Measurements from ENCODE around the gene RFK. TPM values are rescaled to one million over a fixed set of nuclear protein-coding genes. Genes with fewer than 3 reads are reported as not detected.
"Not testable (repeated sequence)": the region's sequence is repeated elsewhere in the genome, so short reads cannot be mapped to it uniquely, and the experiment has no call there.

RFK gene
- total and polyA plus RNA-seq, 2 experiments from 2014 or later: 32.0 to 46.6 TPM

- Histone ChIP-seq H3K27me3 (no peaks in the 10 kb centered on the region), H2AFZ (no peak overlapping the region), H3K4me2 (no peak overlapping the region), H3K27ac (no peak overlapping the region), H3K36me3 (replicated peaks; ENCODE audit: insufficient read depth, low read depth) (no peaks in the 10 kb centered on the region), H4K20me1 (ENCODE audit: insufficient read depth, poor library complexity, severe bottlenecking) (no peaks in the 10 kb centered on the region), H3K4me3 (no peak overlapping the region), H3K9me3 (ENCODE audit: low read depth) (no peaks in the 10 kb centered on the region), H3K4me1 (ENCODE audit: insufficient read depth) (peaks cover 16% of the 10 kb centered on the region), H3K9me2 (replicated peaks; ENCODE audit: insufficient read depth) (no peaks in the 10 kb centered on the region), H3K79me2 (no peaks in the 10 kb centered on the region)
- 8% methylated on average over 1 of the region's 1 CpG for WGBS (ENCODE audit: low lambda C conversion rate, missing lambda C conversion rate)
- TF ChIP-seq EZH2phosphoT487 (IDR thresholded peaks at IDR 0.05; ENCODE audit: low read depth, severe bottlenecking, unreplicated experiment): no peak
- no peak for TF ChIP-seq EZH2 (IDR thresholded peaks at IDR 0.05; ENCODE audit: borderline replicate concordance)
- TF ChIP-seq, protein P1, sequence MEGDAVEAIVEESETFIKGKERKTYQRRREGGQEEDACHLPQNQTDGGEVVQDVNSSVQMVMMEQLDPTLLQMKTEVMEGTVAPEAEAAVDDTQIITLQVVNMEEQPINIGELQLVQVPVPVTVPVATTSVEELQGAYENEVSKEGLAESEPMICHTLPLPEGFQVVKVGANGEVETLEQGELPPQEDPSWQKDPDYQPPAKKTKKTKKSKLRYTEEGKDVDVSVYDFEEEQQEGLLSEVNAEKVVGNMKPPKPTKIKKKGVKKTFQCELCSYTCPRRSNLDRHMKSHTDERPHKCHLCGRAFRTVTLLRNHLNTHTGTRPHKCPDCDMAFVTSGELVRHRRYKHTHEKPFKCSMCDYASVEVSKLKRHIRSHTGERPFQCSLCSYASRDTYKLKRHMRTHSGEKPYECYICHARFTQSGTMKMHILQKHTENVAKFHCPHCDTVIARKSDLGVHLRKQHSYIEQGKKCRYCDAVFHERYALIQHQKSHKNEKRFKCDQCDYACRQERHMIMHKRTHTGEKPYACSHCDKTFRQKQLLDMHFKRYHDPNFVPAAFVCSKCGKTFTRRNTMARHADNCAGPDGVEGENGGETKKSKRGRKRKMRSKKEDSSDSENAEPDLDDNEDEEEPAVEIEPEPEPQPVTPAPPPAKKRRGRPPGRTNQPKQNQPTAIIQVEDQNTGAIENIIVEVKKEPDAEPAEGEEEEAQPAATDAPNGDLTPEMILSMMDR (IDR thresholded peaks at IDR 0.05; ENCODE audit: poor library complexity): no peak
- peak; percentile 26 for DNase-seq (ENCODE audit: low spot score)
Measured at GRCh38 chr9:76365028-76365427, 29.2 kb downstream of the RFK start.

GRCh38 chr9:76363032-76363395 lies 31.2 kb downstream of the RFK start:
- Histone ChIP-seq H4K20me1 (ENCODE audit: insufficient read depth, poor library complexity, severe bottlenecking) (no peaks in the 10 kb centered on the region), H3K27me3 (no peaks in the 10 kb centered on the region), H3K4me3 (no peak overlapping the region), H3K79me2 (no peaks in the 10 kb centered on the region), H3K4me2 (no peak overlapping the region), H3K4me1 (ENCODE audit: insufficient read depth) (peaks cover 6% of the 10 kb centered on the region), H3K9me2 (replicated peaks; ENCODE audit: insufficient read depth) (no peaks in the 10 kb centered on the region), H3K36me3 (replicated peaks; ENCODE audit: insufficient read depth, low read depth) (no peaks in the 10 kb centered on the region), H2AFZ (no peak overlapping the region), H3K27ac (no peak overlapping the region), H3K9me3 (ENCODE audit: low read depth) (no peaks in the 10 kb centered on the region)
- TF ChIP-seq EZH2phosphoT487 (IDR thresholded peaks at IDR 0.05; ENCODE audit: low read depth, severe bottlenecking, unreplicated experiment): no peak
- TF ChIP-seq, protein P1 (IDR thresholded peaks at IDR 0.05; ENCODE audit: poor library complexity): no peak
- no peak for TF ChIP-seq EZH2 (IDR thresholded peaks at IDR 0.05; ENCODE audit: borderline replicate concordance)
- no peak for DNase-seq (ENCODE audit: low spot score)
- WGBS (ENCODE audit: low lambda C conversion rate, missing lambda C conversion rate): 72% methylated on average over 3 of the region's 3 CpGs

- H3K27ac ChIP-seq; H3K9me2 ChIP-seq (replicated peaks; ENCODE audit: insufficient read depth); H3K36me3 ChIP-seq (replicated peaks; ENCODE audit: insufficient read depth, low read depth); H3K4me3 ChIP-seq; H3K4me2 ChIP-seq; H2AFZ ChIP-seq; H3K79me2 ChIP-seq; DNase-seq (ENCODE audit: low spot score); H3K9me3 ChIP-seq (ENCODE audit: low read depth); H3K4me1 ChIP-seq (ENCODE audit: insufficient read depth); H4K20me1 ChIP-seq (ENCODE audit: insufficient read depth, poor library complexity, severe bottlenecking); H3K27me3 ChIP-seq: not testable (repeated sequence)
- WGBS (ENCODE audit: low lambda C conversion rate, missing lambda C conversion rate): 37% methylated on average over 16 of the region's 16 CpGs
Measured at GRCh38 chr9:76362332-76363031, 31.7 kb downstream of the RFK start.

GRCh38 chr9:76359766-76360165 lies 34.5 kb downstream of the RFK start:
- H2AFZ ChIP-seq: no peak overlapping the region
- no peaks in the 10 kb centered on the region for H3K9me2 ChIP-seq (replicated peaks; ENCODE audit: insufficient read depth)
- peaks cover 6% of the 10 kb centered on the region for H3K4me1 ChIP-seq (ENCODE audit: insufficient read depth)
- no peak overlapping the region for H3K27ac ChIP-seq
- H3K36me3 ChIP-seq (replicated peaks; ENCODE audit: insufficient read depth, low read depth): no peaks in the 10 kb centered on the region
- no peaks in the 10 kb centered on the region for H3K79me2 ChIP-seq
- H3K27me3 ChIP-seq: no peaks in the 10 kb centered on the region
- DNase-seq (ENCODE audit: low spot score): no peak
- no peak overlapping the region for H3K4me2 ChIP-seq
- TF ChIP-seq EZH2 (IDR thresholded peaks at IDR 0.05; ENCODE audit: borderline replicate concordance): no peak
- no peak for TF ChIP-seq EZH2phosphoT487 (IDR thresholded peaks at IDR 0.05; ENCODE audit: low read depth, severe bottlenecking, unreplicated experiment)
- TF ChIP-seq, protein P1 (IDR thresholded peaks at IDR 0.05; ENCODE audit: poor library complexity): no peak
- WGBS (ENCODE audit: low lambda C conversion rate, missing lambda C conversion rate): 95% methylated on average over 2 of the region's 2 CpGs
- no peak overlapping the region for H3K4me3 ChIP-seq
- no peaks in the 10 kb centered on the region for H4K20me1 ChIP-seq (ENCODE audit: insufficient read depth, poor library complexity, severe bottlenecking)
- H3K9me3 ChIP-seq (ENCODE audit: low read depth): no peaks in the 10 kb centered on the region
